Measurements from ENCODE around the gene KCNE3.

DNA sequence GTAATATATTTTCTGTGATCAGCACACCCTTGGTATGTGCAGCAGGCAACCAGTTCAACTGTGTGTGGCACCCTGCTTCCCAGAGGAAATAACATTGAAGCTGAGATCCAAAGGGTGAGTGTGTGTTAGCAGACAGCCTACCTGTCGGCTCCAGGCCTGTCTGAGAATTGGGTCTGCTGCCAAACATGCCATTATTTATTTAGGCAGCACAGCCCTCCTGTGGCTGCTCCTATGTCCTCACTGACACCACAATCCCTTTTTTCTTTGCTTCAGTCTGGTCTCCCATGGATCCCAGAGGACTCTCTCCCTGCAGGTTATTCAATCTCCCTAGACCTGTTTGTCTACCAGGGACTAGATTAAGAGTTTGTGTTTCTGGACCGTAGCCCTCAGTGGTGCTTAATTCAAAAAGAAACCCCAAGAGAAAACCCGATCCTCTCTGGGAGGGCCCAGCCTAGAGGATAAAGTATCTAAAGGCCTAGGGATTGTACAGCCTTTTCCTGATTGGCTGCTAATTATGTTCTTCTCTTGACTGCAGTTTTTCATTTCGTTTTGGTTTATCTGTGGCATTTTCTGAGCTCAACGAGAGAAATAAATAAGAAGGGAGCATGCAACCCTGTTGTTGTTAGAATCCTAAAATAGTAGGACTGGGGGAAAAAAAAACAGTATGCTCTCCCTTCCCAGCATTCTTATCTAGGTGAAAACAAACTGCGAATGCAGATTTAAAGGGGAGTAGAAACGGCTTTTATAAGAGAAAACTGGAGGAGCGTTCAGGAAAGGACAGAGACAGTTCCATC lies 24.1 kb downstream of the KCNE3 start:
- TF ChIP-seq POLR2A (IDR thresholded peaks at IDR 0.05) (no peak), POLR2AphosphoS5 (IDR thresholded peaks at IDR 0.05) (peak in 1 of 3 donors; percentile 14)
- TF ChIP-seq, protein P1, sequence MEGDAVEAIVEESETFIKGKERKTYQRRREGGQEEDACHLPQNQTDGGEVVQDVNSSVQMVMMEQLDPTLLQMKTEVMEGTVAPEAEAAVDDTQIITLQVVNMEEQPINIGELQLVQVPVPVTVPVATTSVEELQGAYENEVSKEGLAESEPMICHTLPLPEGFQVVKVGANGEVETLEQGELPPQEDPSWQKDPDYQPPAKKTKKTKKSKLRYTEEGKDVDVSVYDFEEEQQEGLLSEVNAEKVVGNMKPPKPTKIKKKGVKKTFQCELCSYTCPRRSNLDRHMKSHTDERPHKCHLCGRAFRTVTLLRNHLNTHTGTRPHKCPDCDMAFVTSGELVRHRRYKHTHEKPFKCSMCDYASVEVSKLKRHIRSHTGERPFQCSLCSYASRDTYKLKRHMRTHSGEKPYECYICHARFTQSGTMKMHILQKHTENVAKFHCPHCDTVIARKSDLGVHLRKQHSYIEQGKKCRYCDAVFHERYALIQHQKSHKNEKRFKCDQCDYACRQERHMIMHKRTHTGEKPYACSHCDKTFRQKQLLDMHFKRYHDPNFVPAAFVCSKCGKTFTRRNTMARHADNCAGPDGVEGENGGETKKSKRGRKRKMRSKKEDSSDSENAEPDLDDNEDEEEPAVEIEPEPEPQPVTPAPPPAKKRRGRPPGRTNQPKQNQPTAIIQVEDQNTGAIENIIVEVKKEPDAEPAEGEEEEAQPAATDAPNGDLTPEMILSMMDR (IDR thresholded peaks at IDR 0.05) = peak in 1 of 7 experiments; percentile 23
